ENCODE results near the gene UNC79. TPM values are rescaled to one million over a fixed set of nuclear protein-coding genes. Genes with fewer than 3 reads are reported as not detected.
"Not testable (repeated sequence)": the region's sequence is repeated elsewhere in the genome, so short reads cannot be mapped to it uniquely, and the experiment has no call there.

The UNC79 gene
- total and polyA plus RNA-seq, 2 donors (not counting 3 experiments of a cell fraction or from before 2014, with no cell fraction given) = not detected

GRCh38 chr14:93381644-93382043 is 49.1 kb upstream of the UNC79 start:
- dilution Hi-C loops (cut with MboI; ENCODE audit: extremely low pct_ligation_motif_present, low sequenced_read_pairs) (no loop called here), intact Hi-C loops (cut with micrococcal nuclease) (no loop called here)
- Histone ChIP-seq H3K27me3 (ENCODE audit: control insufficient read depth in 2 of 2, insufficient read depth in 2 of 2, low read length in 2 of 2) (no peaks in the 10 kb centered on the region), H3K9ac (replicated peaks; ENCODE audit: extremely low read depth, insufficient read depth, low read length) (no peak overlapping the region), H3K4me1 (ENCODE audit: control insufficient read depth, extremely low read depth, insufficient read depth, low read length) (no peaks in the 10 kb centered on the region), H3K36me3 (ENCODE audit: control insufficient read depth in 2 of 2, extremely low read depth in 1 of 2, insufficient read depth in 2 of 2, low read length in 2 of 2) (no peaks in the 10 kb centered on the region), H3K4me2 (ENCODE audit: insufficient read depth, low read length) (no peak overlapping the region), H3K9me1 (replicated peaks; ENCODE audit: control insufficient read depth, extremely low read depth, insufficient read depth, low read length) (no peaks in the 10 kb centered on the region), H3K4me3 (replicated peaks in 1 of 3; ENCODE audit: insufficient read depth in 1 of 3, low read depth in 1 of 3, low read length in 3 of 3) (no peak overlapping the region), H3K27ac (ENCODE audit: insufficient read depth, low read depth, low read length) (no peak overlapping the region), H3K79me2 (ENCODE audit: control insufficient read depth, insufficient read depth, low read length) (no peaks in the 10 kb centered on the region), H2AFZ (ENCODE audit: low read depth, low read length) (no peak overlapping the region), H4K20me1 (replicated peaks; ENCODE audit: control insufficient read depth, extremely low read depth, insufficient read depth, low read length) (no peaks in the 10 kb centered on the region), H3K9me3 (replicated peaks; ENCODE audit: control insufficient read depth, insufficient read depth, low read length) (no peaks in the 10 kb centered on the region)
- POLR2A ChIA-PET = interaction anchor here (0.6 kb wide), 1 partner anchor 26 kb away, joined by 3 read pairs; no protein-coding TSS in a partner anchor
- FAIRE-seq (no peak), DNase-seq (ENCODE audit: low read depth, low spot score) (no peak)
- CTCF ChIA-PET = interaction anchor here (1.3 kb wide), 1 partner anchor 174 kb away, joined by 3 read pairs; the partner anchor contains the start of gene UBR7
- BruUV-seq (replicated peaks) = no TSS peak
- TF ChIP-seq POLR2AphosphoS5 (IDR thresholded peaks at IDR 0.05; ENCODE audit: insufficient read depth, low read depth, low read length) (no peak), JUN (IDR thresholded peaks at IDR 0.05; ENCODE audit: borderline replicate concordance, insufficient read depth, insufficient read length, low read depth) (no peak), FOS (IDR thresholded peaks at IDR 0.05; ENCODE audit: borderline replicate concordance, insufficient read depth, low read length) (no peak), POLR2A (IDR thresholded peaks at IDR 0.05; ENCODE audit: low read depth, low read length) (no peak), MAX (IDR thresholded peaks at IDR 0.05; ENCODE audit: insufficient read depth, insufficient read length) (no peak), MYC (IDR thresholded peaks at IDR 0.05; ENCODE audit: low read depth, low read length) (no peak), CTCF (IDR thresholded peaks at IDR 0.05; ENCODE audit: extremely low read depth in 1 of 2, insufficient read depth in 1 of 2, low read depth in 1 of 2, low read length in 2 of 2) (no peak), GATA2 (IDR thresholded peaks at IDR 0.05; ENCODE audit: insufficient read depth, insufficient read length, low read depth, low read length) (no peak), EZH2 (IDR thresholded peaks at IDR 0.05; ENCODE audit: borderline replicate concordance, low read depth, low read length, severe bottlenecking) (no peak)

- intact Hi-C loops (cut with micrococcal nuclease); H3K9me3 ChIP-seq (replicated peaks; ENCODE audit: control insufficient read depth, insufficient read depth, low read length); H3K9me1 ChIP-seq (replicated peaks; ENCODE audit: control insufficient read depth, extremely low read depth, insufficient read depth, low read length); H3K4me3 ChIP-seq (replicated peaks in 1 of 3; ENCODE audit: insufficient read depth in 1 of 3, low read depth in 1 of 3, low read length in 3 of 3); H3K4me1 ChIP-seq (ENCODE audit: control insufficient read depth, extremely low read depth, insufficient read depth, low read length); H3K9ac ChIP-seq (replicated peaks; ENCODE audit: extremely low read depth, insufficient read depth, low read length); H3K27ac ChIP-seq (ENCODE audit: insufficient read depth, low read depth, low read length); H3K4me2 ChIP-seq (ENCODE audit: insufficient read depth, low read length); DNase-seq (ENCODE audit: low read depth, low spot score); H2AFZ ChIP-seq (ENCODE audit: low read depth, low read length); H3K27me3 ChIP-seq (ENCODE audit: control insufficient read depth in 2 of 2, insufficient read depth in 2 of 2, low read length in 2 of 2); dilution Hi-C loops (cut with MboI; ENCODE audit: extremely low pct_ligation_motif_present, low sequenced_read_pairs); H4K20me1 ChIP-seq (replicated peaks; ENCODE audit: control insufficient read depth, extremely low read depth, insufficient read depth, low read length); BruUV-seq (replicated peaks); POLR2A ChIA-PET; H3K36me3 ChIP-seq (ENCODE audit: control insufficient read depth in 2 of 2, extremely low read depth in 1 of 2, insufficient read depth in 2 of 2, low read length in 2 of 2); H3K79me2 ChIP-seq (ENCODE audit: control insufficient read depth, insufficient read depth, low read length); FAIRE-seq: not testable (repeated sequence)
- CTCF ChIA-PET = interaction anchor here (1.4 kb wide), 1 partner anchor 13 kb away, joined by 3 read pairs; no protein-coding TSS in a partner anchor
Observed at GRCh38 chr14:93384256-93384655, 46.5 kb upstream of the UNC79 start.

Data from endothelial cell of umbilical vein (primary cell).